ENCODE measurements around the gene HOXC10.

HOXC10 gene

DNA sequence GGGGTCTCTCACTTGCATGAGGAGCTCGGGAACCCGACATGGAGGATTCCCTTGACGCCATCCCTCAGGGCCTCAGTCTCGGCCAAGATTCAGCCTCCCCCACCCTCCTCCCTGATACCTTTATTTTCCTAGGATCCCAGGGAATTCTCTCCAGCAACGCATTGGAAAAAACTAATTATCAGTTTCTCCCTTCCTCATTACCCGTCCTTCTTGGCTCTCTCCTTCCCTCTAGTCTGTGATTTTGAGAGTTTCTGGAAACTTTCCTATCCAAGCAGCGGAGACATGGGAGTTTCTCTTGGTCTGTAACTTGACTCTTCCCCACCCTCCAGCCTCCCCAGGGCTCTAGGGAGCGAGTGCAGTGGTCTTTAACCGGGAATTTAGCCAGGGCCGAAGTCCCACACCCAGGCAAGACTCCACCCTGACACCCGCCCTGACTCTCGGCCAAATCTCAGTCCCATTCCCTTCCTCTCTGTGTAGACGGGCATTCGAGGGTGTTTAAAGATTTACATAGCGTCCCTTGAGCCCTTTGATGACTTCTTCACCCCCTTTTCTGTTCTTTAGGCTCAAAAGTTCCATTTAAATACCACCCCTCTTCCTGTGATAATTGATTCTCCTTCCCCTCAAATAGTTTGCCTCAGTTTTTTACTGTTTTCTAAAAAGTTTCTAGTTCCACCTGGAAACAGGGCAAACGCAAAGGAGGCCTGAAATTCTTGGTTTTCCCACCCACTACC, 54.6 kb downstream of the HOXC10 start:
- Histone ChIP-seq H3K4me1 (ENCODE audit: control insufficient read depth, insufficient read depth, low read length) (no peaks in the 10 kb centered on the region), H3K27ac (ENCODE audit: low read length) (no peak overlapping the region), H3K27me3 (ENCODE audit: control insufficient read depth, insufficient read depth, low read length) (peaks cover 98% of the 10 kb centered on the region), H3K36me3 (ENCODE audit: control insufficient read depth, insufficient read depth, low read length) (no peaks in the 10 kb centered on the region), H3K9me3 (ENCODE audit: control insufficient read depth, insufficient read depth, low read length) (no peaks in the 10 kb centered on the region), H3K4me3 (ENCODE audit: low read length) (no peak overlapping the region)
- no CpG with 5 or more reads among the region's 16 CpGs for WGBS (ENCODE audit: insufficient coverage, insufficient read length)
- no peak for DNase-seq (ENCODE audit: low read depth, low spot score)
